ENCODE measurements around the gene TMEM126B.
"Not testable (repeated sequence)": the region's sequence is repeated elsewhere in the genome, so short reads cannot be mapped to it uniquely, and the experiment has no call there.

The TMEM126B gene

GRCh38 chr11:85652786-85653447 lies 24.5 kb downstream of the TMEM126B start:
- Histone ChIP-seq H3K4me3 (no peak overlapping the region), H3K27ac (no peak overlapping the region), H3K4me1 (peaks cover 0 to 23% (median 10%) of the 10 kb centered on the region in 4 donors), H3K9me3 (no peaks in the 10 kb centered on the region), H3K36me3 (peaks cover 4 to 30% (median 4%) of the 10 kb centered on the region in 3 donors), H3K27me3 (no peaks in the 10 kb centered on the region)
- intact Hi-C loops (cut with DNase I; ENCODE audit: low total_unique reads), result no loop called here
- no peak for DNase-seq
- no peak for TF ChIP-seq CTCF (IDR thresholded peaks at IDR 0.05)

- H3K4me3 ChIP-seq; H3K27me3 ChIP-seq; intact Hi-C loops (cut with DNase I; ENCODE audit: low total_unique reads); H3K9me3 ChIP-seq; H3K27ac ChIP-seq; DNase-seq: not testable (repeated sequence)
- Histone ChIP-seq H3K36me3 (peaks cover 4 to 30% (median 4%) of the 10 kb centered on the region in 3 donors), H3K4me1 (peaks cover 0 to 25% (median 9%) of the 10 kb centered on the region in 4 donors)
Observed at GRCh38 chr11:85654343-85654742, 25.9 kb downstream of the TMEM126B start.

- Histone ChIP-seq H3K27ac (no peak overlapping the region), H3K27me3 (no peaks in the 10 kb centered on the region), H3K4me3 (no peak overlapping the region), H3K36me3 (peaks cover 4 to 30% (median 9%) of the 10 kb centered on the region in 3 donors), H3K4me1 (peaks cover 0 to 48% (median 22%) of the 10 kb centered on the region in 4 donors), H3K9me3 (no peaks in the 10 kb centered on the region)
- no peak for DNase-seq
- intact Hi-C loops (cut with DNase I; ENCODE audit: low total_unique reads), result no loop called here
- TF ChIP-seq CTCF (IDR thresholded peaks at IDR 0.05), result no peak
Observed at GRCh38 chr11:85656777-85657176, 28.4 kb downstream of the TMEM126B start.

- Histone ChIP-seq H3K27ac (no peak overlapping the region), H3K9me3 (no peaks in the 10 kb centered on the region), H3K27me3 (no peaks in the 10 kb centered on the region), H3K4me1 (peaks cover 0 to 62% (median 25%) of the 10 kb centered on the region in 4 donors), H3K36me3 (peaks cover 4 to 26% (median 9%) of the 10 kb centered on the region in 3 donors), H3K4me3 (no peak overlapping the region)
- intact Hi-C loops (cut with DNase I; ENCODE audit: low total_unique reads), result no loop called here
- TF ChIP-seq CTCF (IDR thresholded peaks at IDR 0.05), result no peak
- DNase-seq, result no peak
Observed at GRCh38 chr11:85658180-85658579, 29.8 kb downstream of the TMEM126B start.

GRCh38 chr11:85661972-85662664 lies 33.7 kb downstream of the TMEM126B start:
- peaks cover 0 to 62% (median 26%) of the 10 kb centered on the region in 4 donors for H3K4me1 ChIP-seq
- H3K4me3 ChIP-seq, result peak overlapping the region; percentile 71 to 95
- H3K36me3 ChIP-seq, result peaks cover 0 to 9% (median 8%) of the 10 kb centered on the region in 3 donors
- no peaks in the 10 kb centered on the region for H3K27me3 ChIP-seq
- DNase-seq, result no peak
- intact Hi-C loops (cut with DNase I; ENCODE audit: low total_unique reads), result loop anchor here (5.0 kb wide), 1 partner anchor 35 kb away; the partner anchor contains the start of genes DLG2 and TMEM126B
- TF ChIP-seq CTCF (IDR thresholded peaks at IDR 0.05), result no peak
- peak overlapping the region in 1 of 2 donors; percentile 96 for H3K27ac ChIP-seq
- no peaks in the 10 kb centered on the region for H3K9me3 ChIP-seq

Measured in tibial artery (tissue), 4 donors.